GM12875 (cell line): ENCODE measurements around the gene MOCOS.

Experiments used
- H3K4me3 ChIP-seq: one replicate; pipeline ENCODE4 v1.5.1; 2011; ENCODE audit warnings: low read depth, low read length, control low read depth
- TF ChIP-seq, protein P1 (sequence below): IDR thresholded peaks from 2 replicates; pipeline ENCODE4 v1.5.1; 2011; ENCODE audit warnings: low read depth, mild to moderate bottlenecking, control low read depth, inconsistent platforms, low read length, moderate library complexity, borderline replicate concordance; ENCODE audit not compliant: insufficient read depth

The MOCOS gene

DNA sequence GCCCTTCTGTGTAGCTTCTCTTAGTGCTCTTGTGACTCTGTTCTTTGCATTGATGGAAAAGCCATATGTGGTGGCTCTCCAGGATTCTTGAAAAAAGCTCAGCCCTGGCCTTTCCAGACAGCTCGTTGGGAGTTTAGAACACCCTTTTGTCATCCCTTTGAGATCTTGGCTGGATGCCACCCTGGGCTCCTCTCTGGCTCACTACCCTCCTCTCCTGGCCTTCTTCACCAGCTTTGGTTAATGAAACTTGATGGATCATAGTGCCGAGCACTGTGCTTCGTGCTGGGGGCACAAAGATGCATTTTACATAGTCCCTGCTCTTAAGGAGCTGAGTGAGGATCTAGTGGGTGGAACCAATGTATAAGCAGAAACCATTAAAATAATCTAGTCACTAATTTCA, 94.6 kb downstream of the MOCOS start:
- TF ChIP-seq, protein P1, sequence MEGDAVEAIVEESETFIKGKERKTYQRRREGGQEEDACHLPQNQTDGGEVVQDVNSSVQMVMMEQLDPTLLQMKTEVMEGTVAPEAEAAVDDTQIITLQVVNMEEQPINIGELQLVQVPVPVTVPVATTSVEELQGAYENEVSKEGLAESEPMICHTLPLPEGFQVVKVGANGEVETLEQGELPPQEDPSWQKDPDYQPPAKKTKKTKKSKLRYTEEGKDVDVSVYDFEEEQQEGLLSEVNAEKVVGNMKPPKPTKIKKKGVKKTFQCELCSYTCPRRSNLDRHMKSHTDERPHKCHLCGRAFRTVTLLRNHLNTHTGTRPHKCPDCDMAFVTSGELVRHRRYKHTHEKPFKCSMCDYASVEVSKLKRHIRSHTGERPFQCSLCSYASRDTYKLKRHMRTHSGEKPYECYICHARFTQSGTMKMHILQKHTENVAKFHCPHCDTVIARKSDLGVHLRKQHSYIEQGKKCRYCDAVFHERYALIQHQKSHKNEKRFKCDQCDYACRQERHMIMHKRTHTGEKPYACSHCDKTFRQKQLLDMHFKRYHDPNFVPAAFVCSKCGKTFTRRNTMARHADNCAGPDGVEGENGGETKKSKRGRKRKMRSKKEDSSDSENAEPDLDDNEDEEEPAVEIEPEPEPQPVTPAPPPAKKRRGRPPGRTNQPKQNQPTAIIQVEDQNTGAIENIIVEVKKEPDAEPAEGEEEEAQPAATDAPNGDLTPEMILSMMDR: no peak

DNA sequence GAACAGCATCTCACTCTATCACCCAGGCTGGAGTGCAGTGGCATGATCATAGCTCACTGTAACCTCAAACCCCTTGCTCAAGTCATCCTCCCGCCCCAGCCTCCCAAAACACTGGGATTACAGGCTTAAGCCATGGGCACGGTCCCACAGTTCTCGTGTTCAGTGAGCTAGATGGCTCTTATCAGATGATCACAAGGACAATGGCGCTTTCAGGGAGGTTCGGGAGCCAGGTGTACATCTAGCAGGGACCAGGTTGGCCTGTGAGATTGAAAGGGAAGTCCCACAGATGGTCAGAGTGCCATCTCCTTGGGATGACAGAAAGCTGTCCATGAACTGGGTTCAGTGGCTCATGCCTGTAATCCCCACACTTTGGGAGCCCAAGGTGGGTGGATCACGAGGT, 96.2 kb downstream of the MOCOS start:
- no peak overlapping the region for H3K4me3 ChIP-seq
- TF ChIP-seq, protein P1: no peak

More for the DNA sequence above, 94.6 kb downstream of the MOCOS start:
- H3K4me3 ChIP-seq: no peak overlapping the region

DNA sequence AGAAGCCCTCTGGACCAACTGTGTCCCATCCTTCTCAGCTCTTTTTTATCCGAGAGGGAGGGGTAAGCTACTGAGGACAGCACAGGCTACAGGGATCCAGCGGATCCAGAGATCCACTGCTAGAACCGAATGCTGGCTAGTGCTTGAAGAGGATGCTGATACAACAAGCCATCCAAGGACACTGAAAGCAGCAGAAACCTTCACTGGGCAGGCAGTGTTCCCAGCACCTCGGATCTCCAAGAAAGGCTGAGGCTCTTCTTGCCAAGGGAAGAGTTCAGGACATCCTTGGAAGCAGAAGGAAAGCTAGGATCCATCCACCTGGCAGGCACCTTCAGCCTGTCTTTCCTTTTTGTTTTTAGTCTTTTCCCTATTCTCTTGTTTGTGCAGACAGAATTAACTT, 97.0 kb downstream of the MOCOS start:
- TF ChIP-seq, protein P1: no peak
- H3K4me3 ChIP-seq: no peak overlapping the region

DNA sequence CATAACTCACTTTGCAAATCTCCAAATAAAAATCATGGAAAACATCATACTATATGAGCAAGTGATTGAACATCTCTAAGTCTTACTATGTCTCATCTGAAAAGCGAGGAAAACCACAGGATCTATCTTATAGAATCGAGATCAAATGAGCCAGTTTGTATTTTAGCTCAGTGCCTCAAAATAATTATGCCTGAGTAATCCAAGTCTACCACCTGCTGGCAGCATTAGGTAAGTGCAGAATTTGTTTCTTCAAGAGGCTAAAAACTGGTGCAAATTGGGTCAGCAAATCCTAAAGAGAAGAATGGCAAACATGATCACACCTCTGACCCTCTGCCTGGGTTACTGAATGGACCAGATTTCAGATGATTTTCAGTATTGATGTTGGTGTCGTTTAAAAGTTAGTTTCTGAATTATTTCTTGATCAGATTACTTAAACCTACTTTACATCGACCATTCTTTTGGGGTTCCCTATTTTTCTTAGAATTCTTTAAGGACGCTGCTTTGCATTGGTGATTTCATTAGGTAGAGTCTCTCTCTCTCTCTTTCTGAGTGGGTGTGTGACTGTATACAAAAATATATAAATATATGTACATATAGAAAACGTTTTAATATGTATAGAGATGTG, 97.5 kb downstream of the MOCOS start:
- TF ChIP-seq, protein P1: peak; percentile 61; the same call in 1 of the 2 replicates
- H3K4me3 ChIP-seq: no peak overlapping the region

DNA sequence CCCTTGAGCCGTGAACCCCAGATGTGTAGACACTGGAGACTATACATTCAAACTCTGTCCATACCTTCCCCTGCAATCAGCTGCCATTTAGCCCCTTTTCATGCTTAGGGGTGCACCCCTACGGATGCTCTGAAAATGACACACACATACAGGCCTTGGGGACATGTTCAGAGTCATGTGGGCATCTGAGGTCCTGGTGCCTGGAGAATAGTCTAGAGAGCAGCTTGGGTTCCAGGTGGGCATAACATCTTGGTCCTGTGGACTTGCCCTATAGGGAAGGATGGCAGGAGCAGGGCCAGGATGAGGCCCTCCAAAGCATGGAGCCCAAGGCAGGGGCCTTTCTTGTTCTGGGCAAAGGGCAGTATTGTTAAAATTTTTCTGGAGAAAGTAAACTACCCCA, 100.4 kb downstream of the MOCOS start:
- TF ChIP-seq, protein P1: no peak
- no peak overlapping the region for H3K4me3 ChIP-seq

DNA sequence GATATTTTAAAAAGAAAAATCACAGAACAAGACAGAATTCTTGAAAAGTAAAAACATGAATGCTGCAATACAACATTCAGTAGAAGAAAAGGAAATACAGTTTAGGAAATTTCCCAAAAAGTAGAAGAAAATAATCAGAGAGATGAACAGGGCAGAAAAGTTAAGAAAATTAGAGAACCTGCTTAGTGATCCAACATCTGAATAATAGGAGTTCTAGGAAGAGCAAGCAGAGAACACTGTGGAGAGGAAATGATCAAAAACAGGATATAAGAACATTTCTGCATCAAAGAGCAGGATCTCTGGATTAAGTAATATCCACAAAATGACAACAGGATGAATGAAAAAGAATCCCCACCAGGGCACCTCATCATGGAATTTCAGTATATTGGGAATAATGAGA, 101.4 kb downstream of the MOCOS start:
- H3K4me3 ChIP-seq: no peak overlapping the region
- TF ChIP-seq, protein P1: no peak

DNA sequence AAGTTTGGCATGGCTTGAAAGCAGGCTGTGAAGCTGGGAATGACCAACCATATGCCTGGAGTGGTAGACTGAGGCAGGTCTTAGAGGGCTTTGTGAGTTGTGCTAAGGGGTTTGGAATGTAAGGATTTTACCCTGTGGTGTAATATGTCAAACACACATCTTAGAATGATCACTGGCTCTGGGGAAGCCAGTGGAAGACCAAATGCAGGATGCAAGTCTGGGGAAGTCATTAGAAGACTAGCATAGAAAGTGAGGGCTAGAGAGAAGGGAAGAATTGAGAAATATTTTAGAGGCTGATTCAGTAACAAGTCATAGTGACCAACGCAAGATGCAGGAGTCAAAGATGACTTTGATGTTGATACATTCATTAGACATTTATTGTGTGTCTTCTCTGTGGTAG, 106.7 kb downstream of the MOCOS start:
- H3K4me3 ChIP-seq: no peak overlapping the region
- TF ChIP-seq, protein P1: no peak
